ENCODE data around the gene AP5S1. TPM values are rescaled to one million over a fixed set of nuclear protein-coding genes. Genes with fewer than 3 reads are reported as not detected.

The AP5S1 gene
- total and polyA plus RNA-seq, 9 of the 15 experiments (the other 6 are each of a cell fraction or from before 2014, with no cell fraction given): 2.6 to 8.8 (median 4.4) TPM

DNA sequence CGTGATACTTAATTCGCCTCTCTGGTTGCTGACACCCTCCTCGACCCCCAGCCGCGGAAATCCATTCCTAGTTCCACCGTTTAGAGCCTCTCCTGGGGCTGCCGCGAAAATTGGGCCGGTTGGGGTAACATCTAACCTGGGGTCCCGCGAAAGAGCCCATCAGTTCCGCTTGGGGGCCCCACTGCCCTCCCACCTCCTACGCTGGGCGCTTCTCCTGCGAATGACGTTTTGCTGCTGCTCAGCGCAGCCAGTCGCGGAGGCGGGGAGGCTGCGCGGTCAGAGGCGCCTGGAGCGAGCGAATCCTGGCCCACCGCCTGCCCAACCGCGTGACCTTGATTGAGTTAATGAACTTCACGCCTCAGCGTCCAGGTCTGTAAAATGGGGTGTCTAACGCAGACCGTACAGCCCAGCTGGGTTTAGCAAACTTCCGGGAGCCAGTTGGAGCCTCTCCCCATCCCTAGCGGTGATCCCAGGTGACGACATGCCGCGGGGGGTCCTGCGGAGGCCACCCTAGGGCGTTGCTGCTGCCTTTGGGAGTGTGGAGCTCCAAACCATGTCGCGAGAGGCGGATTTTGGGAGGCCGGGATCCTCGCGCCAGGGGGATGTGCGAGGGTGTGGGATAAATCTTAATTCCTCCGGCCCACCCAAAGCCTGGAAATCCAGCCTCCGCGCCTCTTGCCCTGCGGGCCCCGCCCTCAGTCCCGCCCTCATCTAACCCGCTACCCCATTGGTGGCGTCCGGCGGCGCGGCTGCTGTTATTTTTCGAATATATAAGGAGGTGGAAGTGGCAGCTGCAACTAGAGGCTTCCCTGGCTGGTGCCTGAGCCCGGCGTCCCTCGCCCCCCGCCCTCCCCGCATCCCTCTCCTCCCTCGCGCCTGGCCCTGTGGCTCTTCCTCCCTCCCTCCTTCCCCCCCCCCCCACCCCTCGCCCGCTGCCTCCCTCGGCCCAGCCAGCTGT, 24.6 kb upstream of the AP5S1 start, which contains the start of gene CDC25B:
Gene CDC25B (plus strand): TSS at position 800 of the 958 bp plus-strand sequence. CDS start 222 bp downstream, outside the sequence.
- WGBS (ENCODE audit: insufficient coverage, low coverage, missing lambda C conversion rate): 4% methylated on average over 38 of the region's 69 CpGs
- POLR2A ChIA-PET: interaction anchor here (0.7 to 1.1 kb wide), 2 partner anchors 9 to 10 kb away, joined by 3 read pairs; partner anchors contain the start of gene CENPB
- Histone ChIP-seq H3K27ac (ENCODE audit: extremely low read depth, low read depth, low read length) (peak within 1 kb of the TSS; percentile 73), H3K9ac (ENCODE audit: insufficient read depth in 1 of 2, low read depth in 2 of 2, low read length in 2 of 2) (peak within 1 kb of the TSS; percentile 69 to 93), H3K79me2 (ENCODE audit: control insufficient read depth, insufficient read depth, low read length) (peaks cover 12% of the 10 kb centered on the region; the same call in 2 of the 3 replicates), H3K36me3 (ENCODE audit: control insufficient read depth, insufficient read depth, low read length) (peaks cover 19% of the 10 kb centered on the region; the same call in 2 of the 3 replicates), H3K27me3 (ENCODE audit: control insufficient read depth in 2 of 2, insufficient read depth in 2 of 2, low read length in 2 of 2) (no peaks in the 10 kb centered on the region), H3K4me3 (peak within 1 kb of the TSS; percentile 55), H3K4me1 (replicated peaks in 1 of 2; ENCODE audit: control insufficient read depth in 2 of 2, insufficient read depth in 2 of 2, low read length in 2 of 2) (peaks cover 14 to 37% of the 10 kb centered on the region in 2 experiments; a peak in 4 of 5 replicates), H3K9me1 (ENCODE audit: control insufficient read depth, insufficient read depth, low read length) (no peaks in the 10 kb centered on the region), H4K20me1 (replicated peaks; ENCODE audit: control insufficient read depth, insufficient read depth, low read length) (no peaks in the 10 kb centered on the region), H3K4me2 (ENCODE audit: insufficient read depth, low read length) (peak within 1 kb of the TSS; percentile 81), H2AFZ (ENCODE audit: low read depth, low read length) (peak within 1 kb of the TSS; percentile 94), H3K9me3 (replicated peaks; ENCODE audit: control insufficient read depth, insufficient read depth, low read depth, low read length) (no peaks in the 10 kb centered on the region)
- BruUV-seq (replicated peaks): TSS peak; percentile 93
- in situ Hi-C loops (cut with MboI) (no loop called here), intact Hi-C loops (cut with micrococcal nuclease) (no loop called here)
- FAIRE-seq (peak; percentile 77), DNase-seq (ENCODE audit: extremely low read depth in 1 of 4, low spot score in 3 of 4) (peak; percentile 80 to 88 (median 86)), ATAC-seq (peak; percentile 91)
- CTCF ChIA-PET (ENCODE audit: low intra/inter-chr PET ratio): interaction anchor here (0.9 kb wide), 1 partner anchor 9 kb away, joined by 3 read pairs; the partner anchor contains the start of gene CENPB
- TF ChIP-seq EGR1 (conservative IDR thresholded peaks at IDR 0.05) (peak; percentile 83), ZFP36 (IDR thresholded peaks at IDR 0.05; ENCODE audit: low read depth, low read length, partially characterized antibody) (peak; percentile 4), CHD1 (IDR thresholded peaks at IDR 0.05; ENCODE audit: low read length) (peak; percentile 73), SAP30 (IDR thresholded peaks at IDR 0.05; ENCODE audit: borderline replicate concordance, insufficient read depth, low read depth, low read length, poor library complexity, severe bottlenecking) (no peak), DPF2 (IDR thresholded peaks at IDR 0.05) (peak; percentile 29; the same call in 1 of the 2 replicates), MTA1 (IDR thresholded peaks at IDR 0.05; ENCODE audit: borderline replicate concordance) (0 out of 2 replicates have a peak, but pooled peaks have one; percentile 42), ATF1 (CRISPR knock-in tag; IDR thresholded peaks at IDR 0.05) (no peak), ATF1 (tag; IDR thresholded peaks at IDR 0.05) (peak; percentile 88), FOXA3 (CRISPR knock-in tag; conservative IDR thresholded peaks at IDR 0.05 in 1 of 2, IDR thresholded peaks at IDR 0.05 in 1 of 2) (peak in 1 of 2 experiments; percentile 84; a peak in 2 of 4 replicates), BRD4 (IDR thresholded peaks at IDR 0.05) (no peak), MTA2 (IDR thresholded peaks at IDR 0.05; ENCODE audit: low read depth) (no peak), ZNF316 (IDR thresholded peaks at IDR 0.05) (no peak), SETDB1 (IDR thresholded peaks at IDR 0.05; ENCODE audit: low read length) (no peak), BRF1 (IDR thresholded peaks at IDR 0.05; ENCODE audit: borderline replicate concordance, extremely low read depth, insufficient read length) (no peak)
- TF ChIP-seq, protein P1, sequence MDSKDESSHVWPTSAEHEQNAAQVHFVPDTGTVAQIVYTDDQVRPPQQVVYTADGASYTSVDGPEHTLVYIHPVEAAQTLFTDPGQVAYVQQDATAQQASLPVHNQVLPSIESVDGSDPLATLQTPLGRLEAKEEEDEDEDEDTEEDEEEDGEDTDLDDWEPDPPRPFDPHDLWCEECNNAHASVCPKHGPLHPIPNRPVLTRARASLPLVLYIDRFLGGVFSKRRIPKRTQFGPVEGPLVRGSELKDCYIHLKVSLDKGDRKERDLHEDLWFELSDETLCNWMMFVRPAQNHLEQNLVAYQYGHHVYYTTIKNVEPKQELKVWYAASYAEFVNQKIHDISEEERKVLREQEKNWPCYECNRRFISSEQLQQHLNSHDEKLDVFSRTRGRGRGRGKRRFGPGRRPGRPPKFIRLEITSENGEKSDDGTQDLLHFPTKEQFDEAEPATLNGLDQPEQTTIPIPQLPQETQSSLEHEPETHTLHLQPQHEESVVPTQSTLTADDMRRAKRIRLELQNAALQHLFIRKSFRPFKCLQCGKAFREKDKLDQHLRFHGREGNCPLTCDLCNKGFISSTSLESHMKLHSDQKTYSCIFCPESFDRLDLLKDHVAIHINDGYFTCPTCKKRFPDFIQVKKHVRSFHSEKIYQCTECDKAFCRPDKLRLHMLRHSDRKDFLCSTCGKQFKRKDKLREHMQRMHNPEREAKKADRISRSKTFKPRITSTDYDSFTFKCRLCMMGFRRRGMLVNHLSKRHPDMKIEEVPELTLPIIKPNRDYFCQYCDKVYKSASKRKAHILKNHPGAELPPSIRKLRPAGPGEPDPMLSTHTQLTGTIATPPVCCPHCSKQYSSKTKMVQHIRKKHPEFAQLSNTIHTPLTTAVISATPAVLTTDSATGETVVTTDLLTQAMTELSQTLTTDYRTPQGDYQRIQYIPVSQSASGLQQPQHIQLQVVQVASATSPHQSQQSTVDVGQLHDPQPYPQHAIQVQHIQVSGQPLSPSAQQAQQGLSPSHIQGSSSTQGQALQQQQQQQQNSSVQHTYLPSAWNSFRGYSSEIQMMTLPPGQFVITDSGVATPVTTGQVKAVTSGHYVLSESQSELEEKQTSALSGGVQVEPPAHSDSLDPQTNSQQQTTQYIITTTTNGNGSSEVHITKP (IDR thresholded peaks at IDR 0.05; ENCODE audit: partially characterized antibody): peak; percentile 32
- TF ChIP-seq, protein P2, sequence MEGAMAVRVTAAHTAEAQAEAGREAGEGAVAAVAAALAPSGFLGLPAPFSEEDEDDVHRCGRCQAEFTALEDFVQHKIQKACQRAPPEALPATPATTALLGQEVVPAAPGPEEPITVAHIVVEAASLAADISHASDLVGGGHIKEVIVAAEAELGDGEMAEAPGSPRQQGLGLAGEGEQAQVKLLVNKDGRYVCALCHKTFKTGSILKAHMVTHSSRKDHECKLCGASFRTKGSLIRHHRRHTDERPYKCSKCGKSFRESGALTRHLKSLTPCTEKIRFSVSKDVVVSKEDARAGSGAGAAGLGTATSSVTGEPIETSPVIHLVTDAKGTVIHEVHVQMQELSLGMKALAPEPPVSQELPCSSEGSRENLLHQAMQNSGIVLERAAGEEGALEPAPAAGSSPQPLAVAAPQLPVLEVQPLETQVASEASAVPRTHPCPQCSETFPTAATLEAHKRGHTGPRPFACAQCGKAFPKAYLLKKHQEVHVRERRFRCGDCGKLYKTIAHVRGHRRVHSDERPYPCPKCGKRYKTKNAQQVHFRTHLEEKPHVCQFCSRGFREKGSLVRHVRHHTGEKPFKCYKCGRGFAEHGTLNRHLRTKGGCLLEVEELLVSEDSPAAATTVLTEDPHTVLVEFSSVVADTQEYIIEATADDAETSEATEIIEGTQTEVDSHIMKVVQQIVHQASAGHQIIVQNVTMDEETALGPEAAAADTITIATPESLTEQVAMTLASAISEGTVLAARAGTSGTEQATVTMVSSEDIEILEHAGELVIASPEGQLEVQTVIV (CRISPR knock-in tag; IDR thresholded peaks at IDR 0.05; ENCODE audit: borderline replicate concordance): no peak

Data from K562 (cell line).